Stimulated activated CD8-positive, alpha-beta memory T cell treated with anti-CD3 and anti-CD28 coated beads, Interleukin-4, amount 100 ng/mL, for 1 hour (primary cell): ENCODE measurements around the gene LRRTM4.
"Not testable (repeated sequence)": the region's sequence is repeated elsewhere in the genome, so short reads cannot be mapped to it uniquely, and the experiment has no call there.

Experiments used
- DNase-seq, 2 donors: peaks; one replicate each; pipeline ENCODE4 v3.0.0-alpha.2; 2020; ENCODE audit warnings: low read depth in 2 of 2, low spot score in 1 of 2

Gene LRRTM4

GRCh38 chr2:76760367-76760704 lies 761.8 kb downstream of the LRRTM4 start:
- no peak for DNase-seq

GRCh38 chr2:76759634-76760366 lies 762.4 kb downstream of the LRRTM4 start:
- no peak for DNase-seq

- DNase-seq: no peak
Measured at GRCh38 chr2:76752506-76752905, 769.7 kb downstream of the LRRTM4 start.

GRCh38 chr2:76749858-76750257 lies 772.3 kb downstream of the LRRTM4 start:
- DNase-seq: no peak

GRCh38 chr2:76748581-76749296 lies 773.4 kb downstream of the LRRTM4 start:
- DNase-seq: no peak

GRCh38 chr2:76745605-76746004 lies 776.6 kb downstream of the LRRTM4 start:
- no peak for DNase-seq

- DNase-seq: no peak
Measured at GRCh38 chr2:76737607-76738006, 784.6 kb downstream of the LRRTM4 start.

- DNase-seq: no peak
Measured at GRCh38 chr2:76733736-76734135, 788.4 kb downstream of the LRRTM4 start.

- no peak for DNase-seq
Measured at GRCh38 chr2:76731157-76731556, 791.0 kb downstream of the LRRTM4 start.

- no peak for DNase-seq
Measured at GRCh38 chr2:76730021-76730420, 792.2 kb downstream of the LRRTM4 start.

- DNase-seq: no peak
Measured at GRCh38 chr2:76721226-76721625, 801.0 kb downstream of the LRRTM4 start.

- no peak for DNase-seq
Measured at GRCh38 chr2:76713312-76713711, 808.9 kb downstream of the LRRTM4 start.

- no peak for DNase-seq
Measured at GRCh38 chr2:76711490-76711889, 810.7 kb downstream of the LRRTM4 start.

- no peak for DNase-seq
Measured at GRCh38 chr2:76700894-76701293, 821.3 kb downstream of the LRRTM4 start.

- DNase-seq: not testable (repeated sequence)
Measured at GRCh38 chr2:76697998-76698713, 824.0 kb downstream of the LRRTM4 start.
